ENCODE measurements around the gene FAM53B.

The FAM53B gene

DNA sequence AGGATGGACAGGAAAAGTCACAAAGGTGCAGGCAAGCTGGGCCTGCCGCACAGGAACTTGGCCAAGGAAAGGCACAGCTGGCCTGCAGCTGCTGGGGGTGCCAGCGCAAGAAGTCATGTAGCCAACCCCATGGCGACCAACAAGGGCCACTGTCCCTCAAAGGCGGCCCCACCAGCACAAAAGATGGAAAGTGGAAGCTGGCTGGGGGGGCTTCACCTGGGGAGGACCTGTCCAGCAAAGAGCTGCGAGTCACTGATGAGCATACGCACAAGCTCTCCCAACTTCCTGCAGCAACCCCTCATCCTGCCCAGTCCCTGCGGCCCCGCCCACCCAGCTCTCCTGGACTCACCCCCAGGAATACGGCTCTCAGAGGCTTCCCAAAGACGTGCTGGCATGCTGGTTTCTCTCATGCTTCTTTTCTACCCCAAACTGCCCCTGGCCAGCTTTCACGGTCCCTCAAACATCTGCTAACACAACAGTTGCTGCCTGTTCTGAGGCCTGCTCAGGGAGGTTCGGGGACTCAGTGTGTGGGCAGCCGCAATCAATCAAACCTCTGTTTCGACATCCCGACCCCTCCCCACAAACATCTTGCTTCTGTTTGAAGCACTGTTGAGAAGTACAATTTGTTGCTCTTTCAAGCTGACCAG, 67.6 kb downstream of the FAM53B start:
- no peak for DNase-seq

DNA sequence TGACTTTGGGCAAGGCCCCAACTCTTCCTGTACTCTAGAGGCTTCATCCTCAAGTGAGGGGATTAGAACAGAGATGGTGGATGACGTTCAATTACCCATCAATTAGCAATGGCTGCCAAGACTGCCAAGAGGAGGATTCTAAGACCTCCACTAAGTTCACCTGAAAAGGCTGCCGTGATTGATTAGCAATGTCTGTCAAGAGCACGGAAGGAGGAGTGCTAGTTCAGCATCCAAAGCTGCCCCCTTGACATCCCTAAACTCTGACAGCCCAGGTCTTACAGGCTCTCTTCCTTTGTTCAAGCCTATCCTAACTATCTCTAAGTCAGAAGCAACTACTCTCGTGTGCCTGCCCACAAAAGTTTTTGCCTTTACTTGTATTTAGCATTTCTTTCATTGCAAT, 68.4 kb downstream of the FAM53B start:
- no peak for DNase-seq

DNA sequence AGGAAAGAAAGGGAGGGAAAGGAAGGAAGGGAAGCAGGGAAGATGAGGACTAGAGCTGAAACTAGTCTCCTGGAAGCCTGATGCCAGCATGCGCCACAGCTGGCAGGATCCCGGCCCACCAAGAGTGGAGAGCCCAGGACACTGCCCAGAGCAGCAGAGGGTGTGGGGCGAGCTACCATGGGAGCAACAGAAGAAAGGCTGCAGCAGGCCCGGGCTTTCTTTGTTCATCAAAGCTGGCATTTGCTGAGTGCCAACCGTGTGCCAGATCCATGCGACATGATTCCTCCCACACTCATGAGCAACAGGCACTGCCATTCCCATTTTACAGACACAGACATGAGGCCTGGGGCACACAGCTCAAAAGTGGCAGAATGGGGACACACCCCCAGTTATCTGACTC, 68.9 kb downstream of the FAM53B start:
- DNase-seq = no peak

DNA sequence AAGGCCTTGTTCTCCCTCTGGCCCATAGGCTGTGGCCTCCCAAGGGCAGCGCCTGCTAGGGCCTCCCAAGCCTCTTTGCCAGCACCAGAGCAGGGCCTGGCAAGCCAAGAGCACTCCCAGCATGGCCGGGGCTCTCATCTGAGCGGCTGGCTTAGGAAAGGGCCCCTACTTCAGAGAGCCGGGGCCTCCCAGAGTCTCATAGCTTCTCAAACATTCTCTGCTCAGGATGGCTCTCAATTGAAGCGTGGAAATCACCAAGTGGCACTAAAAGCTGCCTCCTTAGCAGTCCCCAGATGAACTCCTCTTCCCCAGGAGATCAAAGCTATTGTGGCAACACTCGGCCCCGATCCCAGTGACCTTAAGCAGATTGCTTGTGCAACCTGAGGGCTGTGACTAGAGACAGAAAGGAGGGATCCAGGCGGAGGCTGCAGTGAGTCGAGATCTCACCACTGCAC, 69.4 kb downstream of the FAM53B start:
- DNase-seq = no peak

DNA sequence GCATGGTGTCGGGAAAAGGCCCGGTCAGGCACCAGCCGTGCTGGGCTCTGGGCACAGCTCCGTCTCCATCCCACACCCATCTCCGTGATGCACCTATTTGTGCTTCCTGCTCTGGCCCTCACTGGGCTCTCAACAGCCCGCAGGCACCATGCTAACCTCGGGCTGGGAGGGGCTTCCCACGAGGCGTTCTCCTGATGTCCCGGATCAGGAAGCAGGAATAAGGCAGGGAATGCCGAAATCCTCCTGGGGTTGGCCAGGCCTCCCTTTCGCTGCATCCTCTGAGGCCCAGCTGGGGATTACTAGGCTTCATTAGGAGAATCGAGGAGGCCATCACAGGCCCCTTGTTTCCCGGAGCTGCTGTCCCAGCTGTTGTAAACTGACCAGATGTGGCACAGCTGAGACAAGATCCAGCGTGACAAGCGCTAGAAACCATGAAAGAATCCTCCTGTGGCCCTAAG, 72.0 kb downstream of the FAM53B start:
- DNase-seq = no peak

DNA sequence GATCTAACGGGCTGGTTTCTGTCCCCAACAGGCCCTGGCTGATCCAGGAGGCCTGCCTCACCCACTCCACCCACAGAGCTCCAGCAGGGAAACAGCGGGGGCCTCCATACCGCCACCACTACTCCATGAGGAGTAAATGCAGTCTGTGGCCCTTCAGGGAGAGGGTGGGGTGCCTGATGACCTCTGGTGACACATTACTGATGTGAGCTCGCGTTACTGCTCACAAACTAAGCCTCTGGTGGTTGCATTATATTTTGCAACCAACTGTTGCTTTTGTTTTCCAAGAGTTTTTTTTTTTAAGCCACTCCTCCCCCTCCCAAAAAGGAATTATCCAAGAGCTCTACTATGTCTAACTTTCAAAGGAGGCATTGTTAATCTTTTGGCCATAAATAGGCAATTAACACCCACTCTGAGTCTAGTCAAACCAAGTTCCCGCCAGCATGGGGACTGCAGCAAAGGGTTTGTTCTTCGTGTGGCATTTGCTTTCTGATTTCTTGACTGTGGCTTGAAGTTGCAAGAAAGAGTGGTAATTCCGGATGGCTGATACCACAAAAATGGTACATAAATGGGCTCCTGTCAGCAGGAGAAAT, 72.6 kb downstream of the FAM53B start:
- DNase-seq = no peak

DNA sequence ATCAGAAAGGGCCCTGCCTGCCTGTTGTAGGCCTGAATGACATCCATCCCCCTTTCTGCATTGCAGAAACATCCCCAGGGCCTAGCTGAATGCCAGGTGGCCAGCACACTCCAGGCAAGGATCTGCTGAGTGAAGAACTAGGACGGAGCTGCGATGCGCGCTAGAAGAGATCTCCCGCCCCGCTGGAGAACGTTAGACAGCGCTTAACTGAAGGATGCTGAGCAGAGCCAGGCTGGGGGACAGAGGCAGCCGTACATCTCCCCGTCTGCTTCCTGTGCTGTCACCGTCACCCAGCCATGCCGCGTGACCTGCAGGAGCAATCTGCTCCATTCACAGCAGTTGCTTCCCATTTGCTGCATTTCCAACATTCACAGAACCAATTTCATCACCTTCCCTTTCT, 73.3 kb downstream of the FAM53B start:
- no peak for DNase-seq

DNA sequence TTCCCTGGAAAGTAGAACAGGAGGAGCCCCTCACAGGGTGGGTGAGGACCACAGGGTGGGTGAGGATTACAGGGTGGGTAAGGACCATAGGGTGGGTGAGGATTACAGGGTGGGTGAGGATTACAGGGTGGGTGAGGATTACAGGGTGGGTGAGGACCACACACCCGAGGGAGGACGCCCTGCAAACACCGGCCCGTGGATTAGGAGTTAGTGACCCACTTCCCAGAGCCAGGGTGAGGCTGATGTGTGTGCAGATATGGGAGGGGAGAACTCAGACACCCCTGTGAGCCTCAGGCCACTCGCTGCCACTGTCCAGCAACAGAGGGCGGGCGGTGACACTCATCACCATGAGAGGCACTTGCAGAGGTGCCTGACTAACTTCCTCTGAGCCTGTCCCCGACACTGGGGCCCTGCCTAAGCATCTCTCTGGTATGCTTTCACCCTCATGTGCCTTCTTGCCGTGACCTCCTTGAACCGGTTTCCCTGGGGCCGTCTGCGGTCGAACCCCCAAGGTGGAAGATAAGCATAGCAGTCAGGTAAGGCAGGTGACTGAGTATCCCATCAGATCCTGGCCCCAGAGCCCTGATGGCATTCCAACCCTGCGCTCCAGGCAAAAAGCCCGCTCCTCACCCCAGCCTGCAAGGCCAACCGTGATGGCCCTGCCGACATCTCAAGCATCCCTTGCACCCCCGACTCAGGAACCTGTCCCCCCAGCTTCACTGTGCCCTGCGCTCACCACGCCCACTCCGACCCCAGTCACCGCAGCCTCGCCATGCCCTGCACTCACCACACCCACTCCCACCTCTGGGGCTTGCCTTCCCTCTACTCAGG, 74.1 kb downstream of the FAM53B start:
- no peak for DNase-seq

DNA sequence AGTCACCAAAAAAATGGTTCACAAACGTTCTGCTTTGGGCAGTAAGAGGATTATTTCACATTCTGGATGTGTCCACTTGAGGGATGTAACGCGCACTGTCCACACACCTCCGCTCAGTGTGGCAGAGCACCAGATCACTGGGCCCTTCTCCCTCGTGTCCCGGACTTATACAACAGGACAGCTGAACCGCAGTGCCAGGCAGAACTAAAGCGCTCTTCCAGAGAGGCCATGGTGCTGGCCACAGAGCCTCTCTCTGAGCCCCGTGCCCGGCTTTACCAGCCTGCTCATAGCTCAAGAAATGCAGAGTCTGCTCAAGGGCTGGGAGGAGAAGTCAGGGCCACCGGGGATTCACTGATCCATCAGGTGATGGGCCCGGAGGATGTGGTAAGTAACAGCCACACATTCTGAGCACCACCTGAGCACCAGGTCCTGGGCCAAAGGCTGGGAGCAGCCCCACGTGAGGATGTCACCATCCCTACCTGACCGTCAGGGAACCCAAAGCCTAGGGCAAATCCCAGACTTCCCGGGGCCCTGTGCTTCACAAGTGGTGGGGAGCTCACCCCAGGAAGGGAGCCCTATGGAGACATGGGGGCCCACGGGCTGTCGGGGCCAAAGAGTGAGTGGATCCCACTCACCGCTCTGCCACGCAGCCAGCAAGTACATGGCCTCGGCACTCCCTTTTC, 74.9 kb downstream of the FAM53B start:
- no peak for DNase-seq

DNA sequence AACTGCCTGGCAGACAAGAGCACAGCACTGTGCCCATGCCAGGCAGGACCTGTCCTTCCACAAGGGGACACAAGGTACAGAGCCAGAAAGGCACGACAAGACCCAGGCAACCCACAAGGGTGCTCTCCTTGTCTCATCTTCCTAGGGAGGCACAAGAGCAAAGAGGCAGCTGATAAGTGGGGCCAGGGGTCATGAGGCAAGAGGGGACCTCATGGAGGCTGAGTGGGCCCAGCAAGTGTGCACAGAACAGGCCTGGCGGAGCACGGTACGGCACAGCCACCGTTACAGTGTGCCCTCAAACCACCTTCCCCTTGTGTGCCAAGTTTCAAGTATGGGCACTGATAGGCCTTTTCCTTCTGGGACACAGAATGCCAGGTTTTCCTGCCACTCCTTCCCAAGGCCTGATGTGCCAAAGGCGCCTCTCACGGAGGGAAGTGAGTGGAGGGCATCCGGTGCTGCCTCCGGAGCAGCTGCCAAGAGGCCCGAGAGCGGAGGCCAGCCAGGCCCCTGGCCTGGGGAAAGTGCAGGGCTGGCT, 75.6 kb downstream of the FAM53B start:
- DNase-seq = no peak

DNA sequence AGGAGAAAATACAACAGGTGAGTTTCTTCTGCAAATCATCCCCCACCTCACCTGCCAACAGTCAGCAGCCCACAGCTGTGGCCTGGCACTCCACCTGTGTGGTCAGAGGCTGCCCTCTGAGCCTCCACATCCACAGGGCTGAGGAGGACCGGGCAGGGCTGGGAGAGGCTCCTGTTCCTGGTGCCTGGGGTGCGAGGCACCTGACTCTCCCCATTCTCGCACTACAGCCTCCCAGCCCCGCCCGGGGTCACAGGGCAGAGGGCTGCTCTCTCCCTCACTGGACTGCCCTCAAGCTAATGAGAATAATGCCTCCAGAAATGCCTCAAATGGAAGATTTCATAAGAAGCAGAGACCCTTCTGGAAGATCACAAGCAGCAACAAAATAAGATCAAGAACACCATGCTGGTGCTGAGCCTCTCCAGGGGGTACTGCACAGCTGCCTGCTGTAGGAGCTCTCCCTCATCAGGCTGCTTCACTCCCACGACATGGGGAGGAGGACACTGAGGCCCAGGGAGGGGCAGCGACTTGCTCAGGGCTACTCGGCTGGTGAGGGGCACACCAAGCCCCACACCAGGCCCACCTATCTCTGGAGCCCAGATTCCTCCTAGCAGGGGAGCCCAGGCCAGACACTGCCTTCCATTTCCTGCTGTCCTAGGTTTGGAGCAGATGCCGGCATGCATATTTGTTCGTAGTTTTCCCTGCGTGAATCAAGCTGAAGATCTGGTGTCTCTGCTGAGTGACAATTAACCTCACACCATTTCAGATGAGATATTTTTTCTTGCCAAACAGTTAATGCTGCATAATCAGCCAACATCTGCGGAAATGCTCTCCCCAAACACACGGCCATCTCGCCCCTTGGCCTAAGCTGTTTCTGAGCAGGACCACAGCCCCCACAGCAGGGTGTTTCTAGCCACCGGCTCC, 76.5 kb downstream of the FAM53B start:
- DNase-seq = no peak

DNA sequence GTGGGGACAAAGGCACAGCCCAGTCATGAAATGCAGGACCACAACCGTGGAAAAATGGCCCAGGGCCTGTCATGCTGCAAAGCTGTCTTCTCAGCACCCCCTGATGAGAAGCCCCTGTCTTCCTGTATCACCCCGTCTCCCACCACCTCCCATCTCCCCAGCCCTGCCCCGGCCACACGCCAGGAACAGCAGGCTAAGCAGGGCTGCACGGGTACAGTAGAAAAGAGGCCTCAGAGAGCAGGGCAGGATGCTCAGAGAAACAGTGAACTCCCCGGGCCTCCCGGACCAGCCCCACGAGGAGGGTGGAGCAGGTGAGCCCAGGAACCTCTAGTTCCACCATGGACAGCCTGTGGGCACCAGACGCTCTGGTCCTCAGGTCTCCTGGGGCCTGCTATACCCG, 77.7 kb downstream of the FAM53B start:
- DNase-seq = no peak

DNA sequence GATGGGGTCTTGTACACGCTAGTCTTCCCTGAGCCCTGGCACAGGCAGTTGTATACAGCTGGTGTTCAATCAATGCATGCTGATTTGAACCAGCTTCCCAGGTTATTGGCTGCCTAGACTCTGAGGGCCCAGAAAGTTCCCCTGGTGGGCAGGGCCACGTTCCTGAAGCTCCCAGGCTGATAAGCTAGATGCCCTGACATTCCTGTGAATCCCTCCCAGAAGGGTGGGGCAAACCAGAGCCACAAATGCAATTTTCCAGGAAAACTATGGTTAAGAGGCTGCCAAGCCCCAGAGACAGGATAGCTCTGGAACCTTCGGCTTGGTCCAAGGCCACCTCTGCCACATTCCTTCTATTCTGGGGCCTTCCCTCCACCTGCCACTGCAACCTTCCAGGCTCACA, 78.2 kb downstream of the FAM53B start:
- no peak for DNase-seq

DNA sequence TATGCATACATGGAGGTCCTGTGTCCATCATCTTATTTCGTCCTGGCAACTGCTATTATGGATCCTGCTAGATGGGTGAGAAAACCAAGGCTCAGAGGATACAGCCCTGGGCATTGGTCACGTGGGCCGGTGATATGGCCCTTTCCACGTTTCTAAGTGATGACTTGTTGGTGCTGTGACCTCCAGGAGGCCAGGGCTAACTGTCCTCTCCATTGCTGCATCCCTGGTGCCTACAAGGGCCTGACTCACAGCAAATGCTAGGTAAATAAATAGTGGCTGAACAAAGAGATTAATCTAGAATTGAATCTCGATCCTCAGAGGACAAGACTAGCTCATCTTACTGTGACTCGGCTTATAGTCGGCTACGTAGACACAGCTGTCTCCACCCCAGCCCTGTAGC, 78.6 kb downstream of the FAM53B start:
- DNase-seq = no peak

DNA sequence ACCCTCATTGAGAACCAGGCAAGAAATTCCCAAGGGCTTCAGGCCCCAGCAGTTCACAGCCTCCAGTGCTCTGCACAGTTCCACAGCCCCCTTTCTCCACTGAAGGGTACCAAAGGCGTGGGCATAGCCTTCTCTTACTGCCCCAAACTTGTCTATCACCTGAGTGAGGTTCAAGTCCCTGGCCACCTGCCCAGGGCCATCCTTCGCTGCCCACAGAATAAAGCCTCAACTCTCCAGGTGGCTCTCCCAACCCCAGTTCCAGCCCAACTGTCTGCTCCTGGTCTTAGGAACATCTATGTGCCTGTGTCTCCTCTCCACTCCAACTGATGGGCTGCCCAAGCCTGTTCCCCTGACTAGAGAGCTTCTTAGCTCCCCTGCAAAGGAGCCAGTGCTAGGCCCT, 79.1 kb downstream of the FAM53B start:
- DNase-seq = no peak

DNA sequence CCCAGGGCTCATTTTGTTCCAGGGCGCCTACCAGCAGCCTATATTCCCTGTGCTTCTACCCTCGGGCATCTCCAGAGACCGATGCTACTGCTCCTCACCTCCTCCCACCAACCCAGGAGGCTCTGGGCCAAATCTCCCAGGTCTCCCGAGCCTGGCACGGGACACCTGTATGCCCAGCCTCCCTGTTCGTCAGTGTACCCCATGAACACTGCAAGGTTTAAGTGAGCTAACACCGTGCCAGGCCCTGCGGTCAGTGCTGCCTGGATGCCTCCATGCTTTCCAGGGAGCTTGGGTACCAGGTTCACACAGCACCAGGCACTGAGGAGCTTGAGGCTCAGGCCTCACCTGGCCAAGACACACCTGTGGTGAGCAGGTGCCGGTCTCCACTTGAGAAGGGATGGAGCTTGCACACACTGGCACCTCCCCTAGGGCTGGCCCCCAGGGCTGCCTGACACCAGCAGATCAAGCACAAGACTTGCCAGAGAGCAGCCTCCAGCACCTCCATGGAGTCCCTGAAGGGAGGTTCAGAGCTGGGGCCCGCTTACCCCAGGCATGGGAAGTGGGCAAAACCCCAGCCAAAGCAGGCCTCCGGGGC, 80.3 kb downstream of the FAM53B start:
- no peak for DNase-seq

DNA sequence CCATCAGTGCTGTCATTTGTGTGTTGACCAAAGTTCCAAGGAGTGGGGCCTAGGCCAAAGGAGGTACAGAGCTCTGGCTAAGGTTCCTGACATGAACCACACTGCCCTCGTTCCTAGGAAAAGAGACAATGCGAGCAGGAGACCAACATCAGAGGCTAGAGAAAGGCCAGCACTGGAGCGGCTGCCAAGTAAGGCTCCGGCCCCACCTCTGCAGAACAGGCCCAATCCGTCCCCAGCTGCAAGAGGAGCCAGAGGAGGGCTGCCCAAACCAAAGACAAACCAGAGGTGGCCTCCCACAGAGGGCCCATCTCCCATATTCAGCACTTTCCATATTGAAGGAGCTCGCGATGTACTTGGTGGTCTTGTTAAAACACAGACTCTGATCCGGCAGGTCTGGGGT, 81.0 kb downstream of the FAM53B start:
- no peak for DNase-seq

DNA sequence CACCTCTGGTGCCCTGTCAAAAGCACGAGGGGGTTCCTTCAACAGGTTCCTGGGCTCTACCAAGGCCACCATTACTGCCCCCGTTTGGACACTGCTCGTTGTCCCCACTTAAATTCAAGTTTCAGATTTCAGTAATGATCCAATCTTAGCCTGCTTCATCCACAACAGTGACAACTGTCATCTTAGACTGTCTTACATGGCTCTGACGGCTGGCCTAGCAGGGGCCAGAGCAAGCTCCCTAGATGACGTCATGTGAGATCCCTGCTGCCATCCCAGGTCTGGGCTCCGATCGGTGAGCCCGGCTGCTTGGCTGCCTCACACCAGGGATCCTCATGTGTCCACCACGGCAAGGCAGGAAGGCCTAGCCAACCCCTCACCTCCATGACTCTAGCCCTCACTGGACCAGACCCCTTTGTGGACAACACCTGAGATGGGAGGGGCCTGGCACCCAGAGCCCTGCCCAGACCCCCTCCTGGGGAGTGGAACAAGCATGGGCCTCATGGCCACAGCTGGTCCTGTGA, 82.5 kb downstream of the FAM53B start:
- DNase-seq = no peak

DNA sequence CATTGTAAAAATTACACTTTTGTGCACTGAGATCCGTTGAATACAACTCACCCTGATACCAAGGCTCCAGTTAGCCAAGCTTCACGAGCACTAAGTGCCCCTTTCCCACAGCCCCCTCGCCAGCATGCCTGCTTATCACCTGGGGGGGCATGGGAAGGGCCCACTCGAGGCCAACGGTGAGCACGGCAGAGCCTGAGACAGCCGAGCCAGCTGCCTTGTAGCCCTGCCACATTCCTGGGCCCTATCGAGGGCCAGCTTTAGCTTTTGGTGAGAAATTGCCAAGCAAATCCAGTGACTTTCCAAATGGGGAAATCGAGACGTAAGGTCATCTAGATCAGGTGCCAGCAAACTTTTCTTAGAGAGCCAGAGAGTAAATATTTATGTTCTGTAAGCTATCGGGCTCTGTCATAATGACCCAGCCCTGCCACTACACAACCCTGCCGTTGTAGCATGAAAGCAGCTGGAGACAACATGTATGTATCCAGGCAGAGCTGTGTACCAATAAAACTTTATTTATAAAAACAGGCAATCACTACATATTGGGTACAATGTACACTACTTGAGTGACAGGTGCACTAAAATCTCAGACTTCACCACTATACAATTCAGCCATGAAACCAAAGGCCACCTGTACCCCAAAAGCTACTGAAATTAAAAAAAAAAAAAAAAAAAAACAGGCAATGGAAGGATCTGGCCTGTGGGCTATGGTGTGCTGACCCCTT, 83.6 kb downstream of the FAM53B start:
- DNase-seq = no peak

DNA sequence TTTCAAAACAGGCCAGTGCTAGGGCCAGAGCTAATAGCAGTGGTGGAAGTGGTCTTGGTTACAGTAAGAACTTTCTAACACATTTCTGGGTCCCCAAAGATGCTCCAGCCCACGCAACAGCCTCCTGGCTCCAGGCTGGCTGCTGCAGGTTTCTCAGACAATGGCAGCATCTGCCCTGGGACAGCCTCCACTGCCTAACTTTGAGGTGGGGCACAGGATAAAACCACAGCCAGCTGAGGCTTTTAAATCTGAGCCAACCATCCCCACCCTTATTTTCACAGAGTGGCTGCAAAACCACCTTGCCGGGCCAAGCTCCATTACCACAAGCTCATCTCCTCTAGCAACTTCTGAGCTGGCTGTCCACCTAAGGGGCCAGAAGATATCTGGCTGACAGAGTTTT, 84.8 kb downstream of the FAM53B start:
- no peak for DNase-seq

Data from effector CD8-positive, alpha-beta T cell (primary cell).